ENCODE data around the gene CLEC7A. TPM values are rescaled to one million over a fixed set of nuclear protein-coding genes. Genes with fewer than 3 reads are reported as not detected.

Gene CLEC7A
- total and polyA plus RNA-seq, 9 of the 15 experiments (the other 6 are each of a cell fraction or from before 2014, with no cell fraction given): 0.16 TPM; not detected in 8

DNA sequence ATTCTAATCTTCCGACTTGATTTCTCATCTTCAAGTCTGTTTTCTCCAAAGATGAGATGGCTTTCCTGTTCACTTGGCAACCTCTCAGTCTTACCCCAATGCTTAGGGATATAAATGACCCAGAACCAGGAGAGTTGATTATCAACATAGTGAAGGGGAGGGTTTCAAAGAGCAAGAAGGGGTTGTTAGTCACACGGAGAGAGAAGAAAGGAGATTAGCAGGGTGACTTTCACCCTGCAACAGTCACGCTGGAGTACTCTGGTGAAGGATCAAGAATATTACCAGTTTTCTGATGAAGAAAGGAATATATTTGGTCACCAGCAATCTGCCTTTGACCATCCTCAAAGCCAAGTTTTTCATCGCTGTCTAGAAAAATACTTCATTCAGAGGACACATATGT, 48.8 kb upstream of the CLEC7A start, which contains the start of gene TMEM52B (continued):
- no peak for TF ChIP-seq NEUROD1 (IDR thresholded peaks at IDR 0.05; ENCODE audit: borderline replicate concordance, low read depth, low read length, partially characterized antibody)
- no peak for TF ChIP-seq ZSCAN29 (IDR thresholded peaks at IDR 0.05)
- TF ChIP-seq NRF1 (conservative IDR thresholded peaks at IDR 0.05 in 1 of 2, IDR thresholded peaks at IDR 0.05 in 1 of 2): no peak
- no peak for TF ChIP-seq ZNF407 (IDR thresholded peaks at IDR 0.05; ENCODE audit: low read depth)
- no peak for TF ChIP-seq HDAC3 (IDR thresholded peaks at IDR 0.05; ENCODE audit: borderline replicate concordance, partially characterized antibody)

All from K562 (cell line).